SK-N-MC (cell line): ENCODE data around the gene ETV6.

ENCODE experiments used
- DNase-seq: peaks from one replicate; pipeline ENCODE4 v3.0.0-alpha.2; 2011; ENCODE audit warnings: low read depth, low spot score
- H3K27ac ChIP-seq: fragments of 200-600 bp; sonication (generic); 2 replicates; pipeline ENCODE4 v1.5.1; 2016; ENCODE audit warnings: mixed run types
- H3K36me3 ChIP-seq: fragments of 200-600 bp; sonication (generic); 2 replicates; pipeline ENCODE4 v1.6.1; 2017; ENCODE audit warnings: antibody characterized with exemption, low read length, mixed read lengths; ENCODE audit not compliant: insufficient read depth
- H3K4me3 ChIP-seq: fragments of 200-600 bp; sonication (generic); 2 replicates; pipeline ENCODE4 v1.5.1; 2016
- H3K9ac ChIP-seq: fragments of 200-600 bp; sonication (generic); 2 replicates; pipeline ENCODE4 v1.8.0; 2017; ENCODE audit warnings: mixed run types, mixed read lengths; ENCODE audit not compliant: insufficient read length
- H3K9me3 ChIP-seq: fragments of 200-600 bp; sonication (generic); 2 replicates; pipeline ENCODE4 v1.6.1; 2017; ENCODE audit warnings: low read depth, mild to moderate bottlenecking, antibody characterized with exemption, low read length, moderate library complexity, mixed read lengths
- EZH2 ChIP-seq: fragments of 200-600 bp; sonication (generic); IDR thresholded peaks from one replicate; pipeline ENCODE4 v1.6.1; 2017; ENCODE audit warnings: antibody characterized with exemption
- FOXP2 ChIP-seq: optimal IDR thresholded peaks from 2 replicates; pipeline ENCODE3; 2011; ENCODE audit warnings: mild to moderate bottlenecking, moderate library complexity; ENCODE audit not compliant: insufficient read depth; ENCODE audit errors: extremely low read length, control extremely low read depth
- POLR2AphosphoS5 ChIP-seq: IDR thresholded peaks from 2 replicates; pipeline ENCODE4 v1.6.1; 2012; ENCODE audit warnings: mild to moderate bottlenecking, low read depth, low read length, borderline replicate concordance

ETV6 gene

DNA sequence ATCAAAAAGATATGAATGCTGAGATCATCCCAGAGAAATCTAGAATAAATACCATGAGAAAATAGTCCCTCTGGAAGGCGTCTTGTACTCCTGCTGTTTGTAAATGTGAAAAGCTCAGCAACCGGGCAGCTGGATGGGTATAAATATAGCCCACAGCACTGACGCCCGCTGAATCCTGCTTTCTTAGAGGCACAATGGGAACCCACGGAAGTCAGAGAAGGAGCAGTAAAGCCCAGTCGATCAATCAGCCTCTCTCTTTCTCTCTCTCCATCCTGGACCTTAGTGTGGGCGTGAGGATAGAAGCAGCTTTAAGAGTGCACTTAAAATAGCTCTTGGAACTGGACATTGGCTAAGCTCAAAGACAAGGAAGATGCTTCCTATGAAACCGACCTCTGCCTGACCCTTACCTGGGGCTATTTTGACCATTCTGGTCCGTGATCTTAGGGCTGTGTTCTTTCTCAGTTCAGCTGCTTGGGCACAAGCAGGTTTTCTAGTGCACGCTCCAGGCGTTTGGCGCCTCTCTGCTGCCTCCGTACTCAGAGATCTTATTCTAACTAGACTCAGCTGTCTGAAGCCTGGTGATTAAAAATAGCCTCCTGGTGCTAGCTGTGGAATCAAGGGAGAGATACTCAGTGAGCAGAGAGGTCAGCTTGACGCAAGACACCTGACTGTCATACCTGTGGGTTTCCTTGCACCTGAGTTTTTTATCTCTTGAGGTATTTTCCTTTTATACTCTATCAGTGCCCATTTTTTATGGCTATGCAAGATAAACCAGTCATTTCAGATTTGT lies 144.6 kb downstream of the ETV6 start:
- H3K27ac ChIP-seq: no peak overlapping the region
- H3K36me3 ChIP-seq: no peaks in the 10 kb centered on the region
- TF ChIP-seq EZH2 (no peak), FOXP2 (no peak), POLR2AphosphoS5 (no peak)
- DNase-seq: no peak
- H3K9ac ChIP-seq: no peak overlapping the region
- no peaks in the 10 kb centered on the region for H3K9me3 ChIP-seq
- H3K4me3 ChIP-seq: no peak overlapping the region

DNA sequence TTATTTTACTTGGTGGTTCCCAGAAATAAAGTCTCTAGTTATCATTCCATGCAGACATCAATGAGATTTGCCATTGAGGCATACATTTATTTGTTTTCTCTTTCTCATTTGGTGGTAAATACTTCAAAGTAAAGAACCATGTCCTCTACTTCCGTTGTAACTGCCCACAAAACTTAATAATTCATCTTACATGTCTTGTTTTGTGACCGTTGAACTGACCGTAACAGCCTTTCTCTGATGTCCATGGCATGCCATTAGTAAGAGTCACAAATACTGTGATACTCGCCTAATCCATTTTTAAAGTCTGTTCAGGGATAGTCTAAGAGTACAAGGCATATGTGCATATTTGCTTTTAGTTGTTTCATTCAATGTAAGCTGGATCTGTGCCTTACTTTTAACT lies 145.3 kb downstream of the ETV6 start:
- no peaks in the 10 kb centered on the region for H3K9me3 ChIP-seq
- TF ChIP-seq POLR2AphosphoS5: no peak
- TF ChIP-seq FOXP2: no peak
- no peak overlapping the region for H3K9ac ChIP-seq
- DNase-seq: no peak
- no peaks in the 10 kb centered on the region for H3K36me3 ChIP-seq
- no peak overlapping the region for H3K27ac ChIP-seq
- no peak overlapping the region for H3K4me3 ChIP-seq

DNA sequence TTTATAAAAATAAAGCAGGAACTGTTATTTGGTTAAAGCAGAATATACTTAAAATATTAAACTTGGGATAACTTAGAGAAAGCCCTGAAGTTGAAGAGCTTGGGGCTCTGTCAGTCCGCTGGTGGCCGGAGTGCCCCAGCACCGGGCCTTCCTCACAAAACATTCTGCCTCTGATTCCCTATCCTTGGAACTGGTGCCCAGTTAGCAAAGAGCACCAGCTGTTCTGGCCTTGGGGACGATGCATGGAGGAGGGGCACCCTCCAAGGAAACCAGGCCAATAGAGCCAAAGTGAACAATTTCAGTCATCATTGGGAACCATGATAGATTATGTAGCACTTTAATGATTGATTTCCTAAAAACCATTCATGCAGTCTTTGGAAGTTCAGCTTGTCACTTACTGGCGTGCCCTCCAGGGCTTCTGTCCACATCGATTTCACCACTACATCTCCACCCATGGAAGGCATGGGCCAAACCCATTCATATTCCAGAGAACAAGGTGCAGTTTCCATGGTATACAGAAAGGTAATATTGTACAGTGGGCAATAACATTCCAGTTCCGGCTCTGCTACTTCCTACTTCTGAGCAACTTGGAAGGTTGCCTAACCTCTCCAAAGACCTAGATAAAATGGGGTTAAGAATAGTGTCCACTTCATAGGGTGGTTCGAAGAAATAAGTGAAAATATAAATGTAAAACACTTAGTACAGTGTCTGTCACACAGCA lies 145.9 kb downstream of the ETV6 start:
- H3K27ac ChIP-seq: no peak overlapping the region
- no peaks in the 10 kb centered on the region for H3K36me3 ChIP-seq
- DNase-seq: no peak
- H3K4me3 ChIP-seq: no peak overlapping the region
- no peaks in the 10 kb centered on the region for H3K9me3 ChIP-seq
- H3K9ac ChIP-seq: no peak overlapping the region
- TF ChIP-seq POLR2AphosphoS5: no peak
- no peak for TF ChIP-seq FOXP2
- TF ChIP-seq EZH2: no peak

DNA sequence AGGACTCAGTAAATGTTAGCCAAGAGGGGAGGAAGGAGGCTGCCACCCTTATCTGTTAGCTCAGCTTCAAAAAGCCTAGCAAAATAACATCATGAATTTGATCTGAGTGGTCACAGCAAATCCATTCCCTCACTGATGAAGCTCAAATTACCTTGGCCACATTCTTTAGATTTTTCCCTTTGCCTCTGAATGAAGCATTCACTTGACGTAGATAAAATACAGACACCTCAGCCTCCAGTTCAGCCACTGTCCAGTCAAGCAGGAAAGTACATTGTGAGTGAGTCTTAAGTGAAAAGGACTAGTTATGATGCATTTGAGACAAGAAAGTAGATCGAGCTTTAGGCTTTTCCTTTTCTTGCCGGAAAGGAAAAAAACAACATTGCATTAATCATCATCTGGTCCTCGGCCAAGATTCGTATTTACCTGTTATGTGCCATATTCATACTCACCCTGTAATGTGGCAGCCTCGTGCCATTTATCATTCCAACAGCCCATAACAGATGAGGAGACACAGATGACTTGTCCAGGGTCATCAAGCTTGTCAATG lies 146.5 kb downstream of the ETV6 start:
- no peak for TF ChIP-seq POLR2AphosphoS5
- no peak for TF ChIP-seq EZH2
- no peak for TF ChIP-seq FOXP2
- no peak overlapping the region for H3K27ac ChIP-seq
- no peak for DNase-seq
- no peak overlapping the region for H3K4me3 ChIP-seq
- H3K36me3 ChIP-seq: no peaks in the 10 kb centered on the region
- no peaks in the 10 kb centered on the region for H3K9me3 ChIP-seq
- no peak overlapping the region for H3K9ac ChIP-seq

DNA sequence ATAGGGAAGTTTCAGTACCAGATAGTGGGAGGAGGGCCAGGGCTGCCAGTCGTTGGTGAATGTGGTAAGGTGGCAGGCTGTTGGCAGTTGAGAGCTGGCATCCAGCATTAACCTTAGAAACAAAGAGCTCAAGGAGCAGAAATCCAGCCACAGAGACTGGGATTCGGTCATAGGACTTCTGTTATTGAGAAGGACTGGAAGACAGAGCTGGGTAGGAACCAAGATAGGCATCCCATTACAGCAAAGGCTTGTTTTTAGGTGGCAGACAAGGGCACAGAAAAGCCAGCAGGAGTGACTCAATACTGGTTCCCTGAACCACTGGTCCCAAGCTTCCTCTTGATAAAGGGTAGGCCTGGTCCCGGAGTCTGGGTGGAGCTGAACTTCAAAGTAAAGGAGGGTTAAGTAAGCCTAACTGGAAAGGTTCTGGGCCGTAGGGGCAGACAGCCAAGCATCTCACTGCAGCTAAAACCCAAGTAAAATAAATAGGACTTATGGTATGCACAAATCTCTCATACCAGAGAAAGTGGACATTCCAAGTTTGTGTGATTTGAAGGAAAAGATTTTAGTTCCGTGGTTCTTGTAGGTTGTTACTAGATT lies 147.9 kb downstream of the ETV6 start:
- TF ChIP-seq EZH2: no peak
- TF ChIP-seq POLR2AphosphoS5: no peak
- no peak for TF ChIP-seq FOXP2
- H3K9ac ChIP-seq: no peak overlapping the region
- no peaks in the 10 kb centered on the region for H3K9me3 ChIP-seq
- DNase-seq: no peak
- H3K4me3 ChIP-seq: no peak overlapping the region
- no peaks in the 10 kb centered on the region for H3K36me3 ChIP-seq
- peak overlapping the region; percentile 94; the same call in 1 of the 2 replicates for H3K27ac ChIP-seq

DNA sequence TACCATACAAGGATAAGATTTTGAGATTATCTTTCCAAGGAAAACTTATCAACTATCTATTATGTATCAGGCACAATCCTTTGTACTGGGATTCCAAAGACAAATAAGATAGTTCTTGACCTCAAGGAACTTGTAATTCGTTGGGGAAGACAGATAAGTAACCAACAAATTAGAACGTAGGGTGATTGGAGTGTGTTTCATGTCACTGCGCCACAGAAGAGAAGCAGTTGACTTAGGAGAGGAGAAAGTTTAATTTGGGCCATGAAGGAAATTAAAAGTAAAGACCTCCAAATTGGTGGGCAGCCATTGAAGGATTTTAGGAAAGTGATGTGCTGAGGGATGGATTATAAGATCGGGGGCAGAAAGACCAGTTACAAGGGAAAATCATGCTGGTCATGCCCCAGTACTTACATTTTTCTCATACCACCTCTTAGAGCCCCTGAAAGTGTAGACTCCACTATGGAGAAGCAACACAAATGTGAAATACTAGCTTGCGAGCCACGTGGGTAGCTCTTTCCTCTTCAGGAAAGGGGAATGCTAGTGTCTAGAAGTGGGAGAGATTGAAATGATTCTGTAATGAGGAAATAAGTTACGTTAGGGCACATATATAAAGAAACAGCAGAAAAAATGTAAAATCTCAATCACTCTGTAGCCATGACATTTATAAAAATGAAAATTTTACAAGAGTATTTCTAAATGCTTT lies 148.7 kb downstream of the ETV6 start:
- H3K4me3 ChIP-seq: peak overlapping the region; percentile 53
- peak overlapping the region; percentile 28 for H3K9ac ChIP-seq
- DNase-seq: no peak
- no peaks in the 10 kb centered on the region for H3K9me3 ChIP-seq
- H3K36me3 ChIP-seq: no peaks in the 10 kb centered on the region
- H3K27ac ChIP-seq: peak overlapping the region; percentile 94
- TF ChIP-seq POLR2AphosphoS5 (no peak), FOXP2 (no peak), EZH2 (no peak)

DNA sequence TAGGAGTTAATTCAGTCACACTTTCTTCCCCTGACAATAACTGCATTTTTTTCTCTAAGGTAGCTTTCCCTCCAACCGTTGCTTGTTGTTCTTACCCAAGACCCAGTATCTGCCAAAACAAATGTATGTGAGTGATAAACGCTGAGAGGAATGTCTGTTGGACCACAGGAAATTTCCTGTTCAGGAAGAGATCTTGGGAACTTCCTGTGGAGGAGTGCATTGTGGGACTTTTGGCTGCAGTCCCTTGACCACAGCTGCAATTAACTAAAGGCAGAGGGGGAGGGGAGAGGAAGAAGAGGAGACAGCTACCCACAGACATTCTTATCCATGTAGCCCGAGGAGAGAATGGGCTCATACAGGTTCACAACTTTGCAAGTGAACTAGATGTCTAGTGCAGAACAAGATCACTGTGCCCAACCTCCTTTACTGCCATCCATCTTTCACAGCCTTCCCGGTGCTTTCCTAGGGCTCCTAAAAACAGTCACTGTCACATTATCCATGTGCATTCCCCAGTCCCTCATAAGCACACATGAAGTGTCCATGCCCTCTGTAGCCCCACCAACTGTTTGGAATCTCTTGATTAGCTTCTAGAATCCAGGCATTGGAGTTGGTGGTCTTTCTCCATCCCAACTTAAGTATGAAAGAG lies 149.5 kb downstream of the ETV6 start:
- TF ChIP-seq EZH2: no peak
- TF ChIP-seq FOXP2: peak; percentile 36
- peak; percentile 63; the same call in 1 of the 2 replicates for TF ChIP-seq POLR2AphosphoS5
- peak; percentile 89 for DNase-seq
- Histone ChIP-seq H3K4me3 (peak overlapping the region; percentile 53), H3K27ac (peak overlapping the region; percentile 94), H3K36me3 (no peaks in the 10 kb centered on the region), H3K9me3 (no peaks in the 10 kb centered on the region), H3K9ac (peak overlapping the region; percentile 28)

DNA sequence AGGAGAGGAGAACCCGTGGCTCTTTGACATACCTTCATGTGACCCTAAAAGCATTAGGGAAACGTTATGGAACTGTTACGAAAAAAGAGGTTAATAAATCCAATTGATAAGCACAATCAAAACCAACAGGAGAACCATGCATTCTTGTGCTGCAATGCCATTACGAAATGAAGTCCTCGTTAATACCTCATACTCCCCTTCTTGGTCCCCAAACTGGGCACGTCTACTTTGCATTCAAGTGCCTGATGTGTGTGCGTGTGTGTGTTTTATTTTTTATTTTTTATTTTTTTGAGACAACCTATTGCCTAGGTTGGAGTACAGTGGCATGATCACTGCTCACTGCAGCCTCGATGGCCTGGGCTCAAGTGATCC lies 150.0 kb downstream of the ETV6 start:
- no peaks in the 10 kb centered on the region for H3K36me3 ChIP-seq
- H3K4me3 ChIP-seq: peak overlapping the region; percentile 53
- H3K27ac ChIP-seq: peak overlapping the region; percentile 94; the same call in 1 of the 2 replicates
- H3K9me3 ChIP-seq: no peaks in the 10 kb centered on the region
- TF ChIP-seq EZH2 (no peak), POLR2AphosphoS5 (no peak), FOXP2 (no peak)
- DNase-seq: no peak
- no peak overlapping the region for H3K9ac ChIP-seq
